ENCODE data around the gene TNRC6C.

The TNRC6C gene

GRCh38 chr17:78125138-78125913 is 166.8 kb downstream of the TNRC6C start:
- no peak for DNase-seq (ENCODE audit: low spot score)

DNA sequence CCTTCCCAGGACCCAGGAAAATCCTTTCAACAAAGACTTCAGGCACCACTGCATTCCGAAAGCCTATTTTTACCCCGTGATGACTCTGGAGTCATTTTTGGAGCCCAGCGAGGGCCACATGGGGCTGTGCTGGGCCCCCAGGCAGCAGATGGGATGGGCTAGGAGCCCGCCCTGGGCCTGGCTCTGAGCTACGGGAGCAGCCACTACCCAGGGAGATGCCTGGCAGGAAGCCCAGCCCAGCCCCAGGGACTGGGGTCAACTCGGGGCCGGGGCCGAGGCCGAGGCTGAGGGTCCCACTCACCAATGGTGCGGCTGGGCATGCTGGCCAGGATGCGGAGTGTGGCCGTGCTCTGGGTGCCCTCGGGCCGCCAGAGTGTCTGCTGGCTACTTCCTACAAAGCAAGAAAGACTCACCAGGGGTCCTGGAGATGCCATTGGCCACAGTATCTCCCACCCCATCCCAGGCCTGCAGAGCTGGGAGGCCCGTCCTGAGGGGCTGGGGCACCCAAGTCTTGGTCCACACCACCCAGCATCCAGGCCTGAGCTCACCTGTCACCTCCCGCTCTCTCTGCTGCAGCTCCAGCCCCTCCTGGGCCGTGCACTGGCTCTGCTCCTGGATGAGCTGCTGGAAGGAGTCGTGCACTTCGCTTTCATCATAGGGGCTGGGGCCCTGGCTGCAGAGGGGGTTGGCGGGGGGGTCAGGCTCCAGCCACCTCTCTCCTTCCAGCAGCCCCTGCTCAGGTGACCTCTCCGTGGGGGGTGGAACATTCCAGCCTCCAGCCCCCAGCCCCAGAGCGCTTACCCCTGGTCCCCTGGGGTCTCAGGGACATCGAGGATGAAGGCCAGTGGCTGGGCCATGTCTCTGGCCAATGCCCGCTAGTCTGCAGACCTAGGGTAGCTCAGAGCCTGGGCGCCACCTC is 167.7 kb downstream of the TNRC6C start:
- no peak for DNase-seq (ENCODE audit: low spot score)

GRCh38 chr17:78126895-78127238 is 168.4 kb downstream of the TNRC6C start:
- DNase-seq (ENCODE audit: low spot score): no peak

DNA sequence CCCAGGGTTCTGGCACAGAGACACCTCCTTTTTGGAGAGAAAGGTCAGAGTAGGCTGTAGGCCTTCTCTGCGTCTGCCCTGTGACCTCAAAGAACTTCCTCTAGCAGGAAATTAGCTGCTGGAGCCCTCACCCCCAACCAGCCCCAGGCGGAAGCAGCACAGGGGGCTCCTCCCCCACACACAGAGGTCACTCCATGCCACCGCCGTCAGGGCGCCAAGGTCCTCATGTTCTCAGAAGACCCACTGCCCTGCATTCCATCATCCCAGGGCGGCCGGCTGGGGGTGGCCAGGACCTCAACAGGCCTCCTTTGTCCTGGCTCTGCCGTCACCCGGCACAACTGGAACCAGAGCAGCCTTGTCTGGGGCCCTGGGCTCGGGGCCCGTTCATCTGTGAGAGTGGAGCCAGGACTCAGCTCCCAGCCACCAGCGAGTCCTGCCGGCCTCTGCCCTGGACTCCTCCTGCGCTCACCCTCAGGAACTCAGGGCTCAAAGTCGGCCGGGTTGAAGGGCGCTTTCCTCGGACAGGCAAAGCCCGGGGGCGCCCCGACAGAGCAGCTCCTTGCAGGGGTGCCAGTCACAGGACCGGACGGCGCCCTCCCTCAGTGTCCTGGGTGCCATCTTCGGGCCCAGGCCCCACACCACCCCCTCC is 168.9 kb downstream of the TNRC6C start:
- peak; percentile 36 for DNase-seq (ENCODE audit: low spot score)

- peak; percentile 38 for DNase-seq (ENCODE audit: low spot score)
Observed at GRCh38 chr17:78127888-78128550, 169.5 kb downstream of the TNRC6C start.

DNA sequence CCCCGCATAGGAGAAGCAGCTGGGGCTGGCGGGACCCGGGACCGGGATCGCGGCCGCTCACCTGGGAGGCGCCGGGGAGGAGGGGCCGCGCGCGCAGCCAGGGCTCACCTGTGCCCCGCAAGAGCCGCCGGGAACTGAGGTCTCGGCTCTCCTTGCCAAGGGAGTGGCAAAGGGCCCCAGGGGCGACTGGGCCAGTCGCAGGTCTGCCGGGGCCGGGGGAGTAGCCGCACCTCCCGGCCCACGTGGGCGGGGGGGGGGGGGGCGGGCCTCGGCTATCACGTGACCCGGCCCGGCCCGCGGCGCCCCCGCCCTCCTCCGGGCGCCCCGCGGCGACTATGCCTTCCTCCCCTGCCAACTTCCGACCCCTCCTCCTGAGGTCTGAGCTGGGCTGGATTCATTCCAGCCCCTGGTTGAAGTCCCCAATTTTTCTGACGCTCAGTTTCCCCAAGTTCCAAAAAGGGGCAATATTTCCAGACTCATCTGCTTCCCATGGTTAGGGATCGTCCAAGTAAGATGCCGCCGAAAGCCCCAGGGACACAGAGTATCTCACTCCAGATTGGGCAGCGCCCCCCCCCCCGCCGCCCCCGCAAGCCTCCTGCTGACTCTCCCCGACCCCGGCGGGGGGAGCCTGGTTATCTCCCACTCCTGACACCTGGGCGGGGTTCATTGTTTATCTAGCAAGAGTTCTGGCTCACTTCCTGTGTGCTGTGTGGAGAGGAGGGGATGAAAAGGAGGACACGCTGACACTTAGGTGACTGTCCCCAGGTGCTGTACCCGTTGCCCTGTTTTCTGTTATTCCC is 170.2 kb downstream of the TNRC6C start, which contains the start of gene TMC6:
Gene TMC6 (minus strand): TSS at position 205 of the 800 bp plus-strand sequence. CDS start 1,923 bp downstream, outside the sequence.
- peak; percentile 91 for DNase-seq (ENCODE audit: low spot score)

GRCh38 chr17:78129351-78130089 is 171.0 kb downstream of the TNRC6C start:
- no peak for DNase-seq (ENCODE audit: low spot score)

- DNase-seq (ENCODE audit: low spot score): no peak
Observed at GRCh38 chr17:78130090-78130436, 171.6 kb downstream of the TNRC6C start.

- DNase-seq (ENCODE audit: low spot score): no peak
Observed at GRCh38 chr17:78130437-78131101, 172.1 kb downstream of the TNRC6C start, which contains the start of gene TMC8. Gene TMC8, plus strand, starts transcription at chr17:78130771. Its CDS starts 818 bp downstream, at chr17:78131589.

GRCh38 chr17:78131172-78132083 is 172.9 kb downstream of the TNRC6C start:
- no peak for DNase-seq (ENCODE audit: low spot score)

- peak; percentile 82 for DNase-seq (ENCODE audit: low spot score)
Observed at GRCh38 chr17:78132084-78132676, 173.7 kb downstream of the TNRC6C start.

DNA sequence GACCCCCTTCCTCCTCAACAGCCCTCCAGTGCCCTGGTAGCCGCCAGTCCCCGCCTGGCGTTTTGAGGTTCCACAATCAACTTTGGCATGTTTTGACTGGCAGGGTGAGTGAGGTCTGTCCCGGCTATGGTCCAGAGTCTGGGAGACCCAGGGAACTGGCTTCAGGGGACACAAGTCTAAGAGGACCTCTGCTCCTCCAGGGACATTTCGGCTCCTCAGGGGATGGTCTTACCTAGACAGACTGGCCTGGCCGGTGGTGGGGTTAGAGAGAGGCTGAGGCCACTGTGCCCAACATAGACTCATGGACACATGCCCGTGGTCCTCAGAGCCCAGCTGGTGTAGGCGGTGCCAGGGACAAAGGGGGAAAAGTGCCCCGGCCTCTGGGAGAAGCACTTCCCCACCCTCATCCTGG is 174.3 kb downstream of the TNRC6C start:
- no peak for DNase-seq (ENCODE audit: low spot score)

DNA sequence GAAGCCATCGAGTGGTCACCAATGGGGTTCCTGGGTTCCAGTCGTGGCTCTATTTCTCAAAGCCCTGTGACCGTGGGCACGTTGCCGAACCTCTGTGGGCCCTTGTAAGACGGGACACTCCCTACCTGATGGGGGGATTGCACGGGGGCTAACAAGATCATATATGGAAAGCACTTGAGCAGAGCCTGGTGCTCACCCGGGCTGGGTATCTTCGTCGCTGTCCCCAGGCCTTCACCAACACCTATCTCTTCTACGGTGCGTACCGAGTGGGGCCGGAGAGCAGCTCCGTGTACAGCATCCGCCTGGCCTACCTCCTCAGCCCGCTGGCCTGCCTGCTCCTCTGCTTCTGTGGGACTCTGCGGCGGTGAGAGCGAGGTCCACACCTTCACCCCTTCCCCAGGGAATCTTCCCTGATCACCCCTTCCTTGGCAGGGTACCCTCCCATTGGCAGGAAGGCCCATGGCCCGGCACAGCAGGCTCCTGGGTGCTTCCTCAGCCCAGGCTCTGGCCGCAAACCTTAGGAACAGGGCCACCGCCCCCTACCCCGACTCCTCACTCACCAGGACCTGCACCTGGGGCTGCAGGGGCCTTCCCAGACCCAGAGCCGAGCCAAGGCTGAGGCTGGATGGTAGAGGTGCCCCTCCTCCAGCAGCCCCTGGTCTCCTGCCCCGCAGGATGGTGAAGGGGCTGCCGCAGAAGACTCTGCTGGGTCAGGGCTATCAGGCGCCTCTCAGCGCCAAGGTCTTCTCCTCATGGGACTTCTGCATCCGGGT is 174.9 kb downstream of the TNRC6C start:
- DNase-seq (ENCODE audit: low spot score): no peak

- peak; percentile 74 for DNase-seq (ENCODE audit: low spot score)
Observed at GRCh38 chr17:78133971-78134898, 175.7 kb downstream of the TNRC6C start.

DNA sequence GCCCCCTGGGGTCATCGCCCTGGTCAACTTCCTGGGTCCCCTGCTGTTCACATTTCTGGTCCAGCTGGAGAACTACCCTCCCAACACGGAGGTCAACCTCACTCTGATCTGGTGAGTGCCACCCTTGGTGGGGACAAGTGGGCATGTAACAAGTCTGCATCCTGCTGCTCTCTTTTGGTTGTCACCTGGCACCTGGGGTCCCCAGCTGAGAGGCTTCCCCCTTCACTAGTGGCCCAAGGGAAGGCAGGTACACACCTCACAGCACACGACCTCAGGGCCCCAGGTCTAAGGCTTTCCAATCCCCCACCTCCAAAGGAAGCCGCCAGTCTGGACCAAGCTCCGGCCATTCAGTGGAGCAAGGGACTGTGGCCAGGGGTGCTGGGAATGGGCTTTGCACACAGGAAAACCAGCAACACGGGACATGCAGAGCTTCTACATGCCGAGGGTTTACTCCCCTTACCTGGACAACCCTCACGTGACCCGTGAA is 176.4 kb downstream of the TNRC6C start:
- DNase-seq (ENCODE audit: low spot score): no peak

- no peak for DNase-seq (ENCODE audit: low spot score)
Observed at GRCh38 chr17:78135858-78136500, 177.5 kb downstream of the TNRC6C start.
